Ascending aorta (tissue), 2 donors: ENCODE measurements around the gene UBE2Q1. TPM values are rescaled to one million over a fixed set of nuclear protein-coding genes. Genes with fewer than 3 reads are reported as not detected.
A peak's percentile ranks its signal among the peaks of the same experiment; 100 is the strongest.

Experiments
- DNase-seq, 2 donors: peaks; one replicate each; pipeline ENCODE4 v3.0.0-alpha.2; 2019; ENCODE audit warnings: low spot score in 2 of 2
- H3K27ac ChIP-seq, 2 donors: fragments of 200-600 bp; sonication (generic); one replicate each; pipeline ENCODE4 v1.5.1; 2016 to 2017; ENCODE audit warnings: mild to moderate bottlenecking in 1 of 2
- H3K27me3 ChIP-seq: fragments of 200-600 bp; sonication (generic); one replicate; pipeline ENCODE4 v1.5.1; 2017
- H3K36me3 ChIP-seq, 2 donors: fragments of 200-600 bp; sonication (generic); one replicate each; pipeline ENCODE4 v1.5.1; 2016
- H3K4me1 ChIP-seq, 2 donors: fragments of 200-600 bp; sonication (generic); one replicate each; pipeline ENCODE4 v1.5.1; 2016 to 2017; ENCODE audit warnings: mild to moderate bottlenecking in 1 of 2
- H3K4me3 ChIP-seq, 2 donors: fragments of 200-600 bp; sonication (generic); one replicate each; pipeline ENCODE4 v1.5.1; 2016 to 2017; ENCODE audit warnings: mild to moderate bottlenecking in 1 of 2
- H3K9me3 ChIP-seq, 2 donors: fragments of 200-600 bp; sonication (generic); one replicate each; pipeline ENCODE4 v1.5.1; 2016
- intact Hi-C: fragments of 100-400 bp; cut with DNase I; formaldehyde crosslinking; loops from one replicate; pipeline ENCODE4 v1.15.1; 2023
- total RNA-seq: library from RNA; depleted of rRNA; stranded (reverse); fragments of >200 nt; gene quantifications from one replicate; pipeline ENCODE4 v1.1.0, GENCODE V29; 2016
- TF ChIP-seq, protein P1 (sequence below), 3 experiments: fragments of 200-600 bp in 2 of 3; fragments of 450-650 bp in 1 of 3; sonication (generic) in 2 of 3; IDR thresholded peaks; one replicate each; pipeline ENCODE4 v1.5.1; 2016 to 2019; ENCODE audit warnings: antibody characterized with exemption in 3 of 3, mild to moderate bottlenecking in 1 of 3, moderate library complexity in 1 of 3

The UBE2Q1 gene
- total RNA-seq, 1 donor from 2014 or later: 10.6 TPM

DNA sequence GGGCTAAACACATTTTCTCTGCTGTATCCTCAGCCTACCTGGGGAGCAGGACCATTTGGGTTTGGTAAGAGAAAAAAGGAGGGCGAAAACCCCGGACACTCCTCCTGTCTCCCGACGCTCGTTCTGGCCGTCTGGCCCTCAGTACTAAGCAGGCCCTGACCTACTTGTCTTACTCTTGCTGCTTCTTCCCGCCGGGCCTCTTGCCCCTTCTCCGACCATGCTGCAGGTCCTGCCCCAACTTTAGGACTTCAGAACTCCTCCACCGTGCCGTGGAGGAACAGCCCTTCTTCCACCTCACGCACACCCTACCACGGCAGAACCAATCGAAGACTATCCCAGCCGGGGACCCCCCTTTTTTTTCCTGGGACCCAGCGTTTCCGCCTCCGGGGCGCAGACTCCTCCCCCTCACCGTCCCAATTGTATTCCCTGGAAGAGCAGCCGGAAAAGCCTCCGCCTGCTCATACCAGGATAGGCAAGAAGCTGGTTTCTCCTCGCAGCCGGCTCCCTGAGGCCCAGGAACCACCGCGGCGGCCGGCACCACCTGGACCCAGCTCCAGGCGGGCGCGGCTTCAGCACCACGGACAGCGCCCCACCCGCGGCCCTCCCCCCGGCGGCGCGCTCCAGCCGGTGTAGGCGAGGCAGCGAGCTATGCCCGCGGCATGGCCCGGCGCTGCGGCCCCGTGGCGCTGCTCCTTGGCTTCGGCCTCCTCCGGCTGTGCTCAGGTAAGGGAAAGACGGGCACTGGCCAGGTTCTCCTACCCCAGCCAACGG is 9.1 kb upstream of the UBE2Q1 start, which contains the start of gene CHRNB2:
CHRNB2 (plus strand) TSS at position 393 of the 771 bp plus-strand sequence; CDS start at position 660, 267 bp downstream.
- intact Hi-C loops: no loop called here
- peaks cover 4% of the 10 kb centered on the region for H3K27me3 ChIP-seq
- H3K4me1 ChIP-seq: peaks cover 0 to 5% of the 10 kb centered on the region in 2 donors
- H3K9me3 ChIP-seq: no peaks in the 10 kb centered on the region
- no peak for DNase-seq
- no peak within 1 kb of the TSS for H3K27ac ChIP-seq
- H3K4me3 ChIP-seq: peak within 1 kb of the TSS in 1 of 2 donors; percentile 12
- TF ChIP-seq, protein P1, sequence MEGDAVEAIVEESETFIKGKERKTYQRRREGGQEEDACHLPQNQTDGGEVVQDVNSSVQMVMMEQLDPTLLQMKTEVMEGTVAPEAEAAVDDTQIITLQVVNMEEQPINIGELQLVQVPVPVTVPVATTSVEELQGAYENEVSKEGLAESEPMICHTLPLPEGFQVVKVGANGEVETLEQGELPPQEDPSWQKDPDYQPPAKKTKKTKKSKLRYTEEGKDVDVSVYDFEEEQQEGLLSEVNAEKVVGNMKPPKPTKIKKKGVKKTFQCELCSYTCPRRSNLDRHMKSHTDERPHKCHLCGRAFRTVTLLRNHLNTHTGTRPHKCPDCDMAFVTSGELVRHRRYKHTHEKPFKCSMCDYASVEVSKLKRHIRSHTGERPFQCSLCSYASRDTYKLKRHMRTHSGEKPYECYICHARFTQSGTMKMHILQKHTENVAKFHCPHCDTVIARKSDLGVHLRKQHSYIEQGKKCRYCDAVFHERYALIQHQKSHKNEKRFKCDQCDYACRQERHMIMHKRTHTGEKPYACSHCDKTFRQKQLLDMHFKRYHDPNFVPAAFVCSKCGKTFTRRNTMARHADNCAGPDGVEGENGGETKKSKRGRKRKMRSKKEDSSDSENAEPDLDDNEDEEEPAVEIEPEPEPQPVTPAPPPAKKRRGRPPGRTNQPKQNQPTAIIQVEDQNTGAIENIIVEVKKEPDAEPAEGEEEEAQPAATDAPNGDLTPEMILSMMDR (IDR thresholded peaks at IDR 0.05): no peak
- H3K36me3 ChIP-seq: no peaks in the 10 kb centered on the region

DNA sequence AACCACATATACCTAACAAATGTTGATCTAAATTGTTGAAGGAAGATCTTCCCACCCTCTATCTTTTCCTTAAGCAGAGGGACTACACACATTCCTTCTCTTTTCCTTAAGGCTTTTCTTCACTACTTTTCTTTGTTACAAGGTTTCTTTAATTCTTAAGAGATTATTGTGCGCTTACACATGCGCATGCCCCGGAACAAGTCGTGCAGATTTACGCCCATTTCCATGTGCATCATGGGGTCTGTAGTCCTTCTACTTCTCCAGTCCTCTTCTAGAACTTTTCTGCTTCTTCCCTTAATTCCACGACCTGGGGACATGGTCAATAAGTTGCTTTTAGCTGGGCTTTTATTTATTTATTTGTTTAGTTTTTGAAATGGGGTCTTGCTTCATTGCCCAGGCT is 7.4 kb upstream of the UBE2Q1 start:
- no peak for DNase-seq
- intact Hi-C loops: no loop called here
- Histone ChIP-seq H3K9me3 (no peaks in the 10 kb centered on the region), H3K4me3 (no peak overlapping the region), H3K36me3 (no peaks in the 10 kb centered on the region), H3K27me3 (peaks cover 4% of the 10 kb centered on the region), H3K27ac (no peak overlapping the region), H3K4me1 (peaks cover 0 to 5% of the 10 kb centered on the region in 2 donors)
- TF ChIP-seq, protein P1 (IDR thresholded peaks at IDR 0.05): no peak

DNA sequence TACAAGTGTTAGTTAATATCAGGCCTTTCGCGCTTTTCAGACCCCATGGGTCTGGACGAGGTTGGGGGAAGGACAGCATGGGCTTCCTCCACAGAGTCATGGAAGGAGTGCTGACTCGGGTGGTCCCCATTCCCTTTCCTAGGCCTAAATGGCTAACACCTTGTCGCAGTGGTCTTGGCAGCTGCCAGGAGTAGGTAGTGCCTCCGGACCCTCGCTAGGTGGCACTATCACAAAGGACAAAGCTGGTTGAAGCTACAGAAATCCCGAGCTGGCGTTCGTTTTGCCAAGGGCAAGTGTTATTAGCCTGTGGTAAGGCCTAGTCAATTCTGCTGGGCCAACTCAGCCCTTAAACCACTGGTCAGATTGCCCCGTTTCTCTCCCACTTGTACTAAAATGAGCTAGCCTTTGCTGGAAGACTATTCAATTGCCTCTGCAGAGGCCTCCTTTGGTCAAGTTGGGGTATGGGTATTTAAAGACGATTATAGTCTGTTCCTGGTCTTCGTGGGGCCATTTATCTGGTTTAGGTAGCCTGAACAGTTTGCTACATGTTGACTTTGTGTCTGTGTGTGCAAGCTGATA is 1.1 kb upstream of the UBE2Q1 start:
- Histone ChIP-seq H3K4me3 (peak overlapping the region; percentile 93 to 97), H3K27me3 (no peaks in the 10 kb centered on the region), H3K9me3 (no peaks in the 10 kb centered on the region), H3K27ac (peak overlapping the region; percentile 85 to 88), H3K4me1 (peaks cover 5 to 16% of the 10 kb centered on the region in 2 donors), H3K36me3 (peaks cover 10 to 13% of the 10 kb centered on the region in 2 donors)
- peak; percentile 70 to 94 for DNase-seq
- intact Hi-C loops: loop anchor here (1.0 to 5.0 kb wide), 13 partner anchors 49 to 525 kb away; partner anchors contain the start of genes ADAM15, ADAR, HAX1 and IL6R
- TF ChIP-seq, protein P1 (IDR thresholded peaks at IDR 0.05): peak; percentile 91 to 96 (median 92)

DNA sequence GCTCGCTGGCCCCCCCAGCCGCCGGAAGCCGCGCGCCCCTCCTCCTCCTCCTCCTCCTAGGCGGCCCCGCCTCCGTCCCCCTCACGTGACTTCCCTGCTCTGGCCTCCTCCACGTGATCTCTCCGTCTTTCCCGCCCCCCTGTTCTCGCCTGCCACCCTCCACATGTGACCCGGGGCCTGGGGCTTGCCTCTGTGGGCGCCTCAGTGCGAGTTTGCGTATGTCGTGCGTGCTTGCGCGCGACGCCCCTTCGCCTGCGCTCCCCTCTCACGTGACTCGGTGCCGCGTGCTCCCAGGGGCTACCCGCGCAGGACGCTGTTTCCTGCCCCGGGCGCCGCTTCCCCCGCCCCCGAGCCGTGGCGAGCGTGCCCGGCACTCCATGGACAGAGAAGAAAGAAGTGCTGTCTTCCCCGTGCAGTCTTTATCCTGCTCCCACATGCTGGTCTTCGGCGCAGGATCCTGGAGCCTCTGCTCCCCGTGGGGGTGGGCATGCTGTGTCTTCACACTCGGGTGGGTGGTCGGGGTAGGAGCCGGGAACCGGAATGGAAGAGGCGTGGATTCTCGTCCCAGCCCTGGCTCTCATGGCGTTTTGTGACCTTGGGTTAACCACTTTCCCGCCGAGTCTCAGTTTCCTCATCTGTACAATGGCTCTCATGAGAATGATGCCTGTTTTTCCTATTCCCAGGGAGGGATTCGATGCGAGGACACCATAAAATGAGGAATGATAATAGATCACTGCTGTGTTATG is 431 bp upstream of the UBE2Q1 start:
- TF ChIP-seq, protein P1 (IDR thresholded peaks at IDR 0.05): no peak
- H3K4me1 ChIP-seq: peaks cover 5 to 16% of the 10 kb centered on the region in 2 donors

DNA sequence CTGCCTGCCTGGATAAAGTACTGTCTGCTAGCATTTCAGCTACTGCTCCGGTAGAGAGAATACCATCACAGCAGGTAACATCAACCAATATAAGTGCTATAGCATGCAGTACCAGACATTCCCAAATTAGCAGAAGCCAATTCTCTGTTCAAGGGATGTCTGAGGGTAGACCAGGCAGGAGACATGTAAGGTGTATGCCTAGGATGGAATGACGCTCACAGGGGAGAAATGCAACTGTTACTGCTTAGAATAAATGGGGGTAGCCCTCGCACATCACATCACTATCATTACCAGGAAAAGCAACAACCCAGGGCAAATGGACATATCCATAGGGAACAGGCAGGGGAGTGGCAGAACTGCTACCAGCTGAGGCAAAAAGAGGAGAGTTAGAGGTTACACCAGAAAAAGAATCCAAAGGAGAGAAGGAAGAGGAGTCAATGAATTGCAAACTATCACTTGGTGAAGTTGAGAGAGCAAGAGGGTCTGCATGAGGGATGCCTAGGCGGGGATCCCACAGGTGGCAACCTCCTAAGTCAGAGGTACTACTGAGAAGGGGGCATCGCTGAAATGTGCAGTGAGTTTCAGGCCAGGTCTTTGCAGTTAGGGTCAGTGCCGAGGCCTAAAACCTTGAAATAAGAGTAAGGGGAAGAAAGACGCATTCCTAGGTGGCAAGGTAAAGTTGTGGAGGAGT is 1.1 kb downstream of the UBE2Q1 start:
- DNase-seq: no peak
- intact Hi-C loops: loop anchor here (5.0 kb wide), 2 partner anchors 125 to 495 kb away; partner anchors contain the start of gene ADAM15

More for the DNA sequence above, 431 bp upstream of the UBE2Q1 start:
- no peaks in the 10 kb centered on the region for H3K27me3 ChIP-seq
- intact Hi-C loops: loop anchor here (1.0 to 5.0 kb wide), 13 partner anchors 49 to 526 kb away; partner anchors contain the start of genes ADAM15, ADAR, HAX1 and IL6R
- peaks cover 15 to 20% of the 10 kb centered on the region in 2 donors for H3K36me3 ChIP-seq
- H3K9me3 ChIP-seq: no peaks in the 10 kb centered on the region
- peak; percentile 98 to 99 for DNase-seq
- H3K4me3 ChIP-seq: peak overlapping the region; percentile 93 to 97
- peak overlapping the region; percentile 85 to 88 for H3K27ac ChIP-seq

More for the DNA sequence above, 1.1 kb downstream of the UBE2Q1 start:
- no peaks in the 10 kb centered on the region for H3K9me3 ChIP-seq
- peaks cover 5 to 16% of the 10 kb centered on the region in 2 donors for H3K4me1 ChIP-seq
- H3K4me3 ChIP-seq: peak overlapping the region; percentile 93 to 97
- TF ChIP-seq, protein P1 (IDR thresholded peaks at IDR 0.05): no peak
- H3K36me3 ChIP-seq: peaks cover 30 to 35% of the 10 kb centered on the region in 2 donors
- H3K27ac ChIP-seq: peak overlapping the region; percentile 85
- no peaks in the 10 kb centered on the region for H3K27me3 ChIP-seq
